ENCODE results near the gene NCKAP5.

DNA sequence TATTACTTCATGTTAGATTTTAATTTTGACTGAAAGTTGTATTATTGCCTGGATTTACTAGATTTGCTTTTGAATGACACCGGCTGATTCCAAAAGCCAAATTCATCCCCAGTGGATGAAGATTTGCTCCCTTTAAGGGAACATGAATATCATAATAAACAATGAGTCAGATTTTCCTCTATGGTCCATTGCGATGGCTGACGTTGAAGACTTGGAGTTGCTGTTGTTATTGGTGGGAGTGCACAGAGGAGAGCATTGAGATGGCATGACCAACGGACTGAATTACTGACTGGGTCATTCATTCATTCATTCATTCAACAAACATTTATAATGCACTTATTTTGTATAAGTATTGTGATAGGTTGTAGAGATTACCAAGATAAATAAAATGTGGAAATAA is 864.9 kb downstream of the NCKAP5 start:
- TF ChIP-seq, protein P1, sequence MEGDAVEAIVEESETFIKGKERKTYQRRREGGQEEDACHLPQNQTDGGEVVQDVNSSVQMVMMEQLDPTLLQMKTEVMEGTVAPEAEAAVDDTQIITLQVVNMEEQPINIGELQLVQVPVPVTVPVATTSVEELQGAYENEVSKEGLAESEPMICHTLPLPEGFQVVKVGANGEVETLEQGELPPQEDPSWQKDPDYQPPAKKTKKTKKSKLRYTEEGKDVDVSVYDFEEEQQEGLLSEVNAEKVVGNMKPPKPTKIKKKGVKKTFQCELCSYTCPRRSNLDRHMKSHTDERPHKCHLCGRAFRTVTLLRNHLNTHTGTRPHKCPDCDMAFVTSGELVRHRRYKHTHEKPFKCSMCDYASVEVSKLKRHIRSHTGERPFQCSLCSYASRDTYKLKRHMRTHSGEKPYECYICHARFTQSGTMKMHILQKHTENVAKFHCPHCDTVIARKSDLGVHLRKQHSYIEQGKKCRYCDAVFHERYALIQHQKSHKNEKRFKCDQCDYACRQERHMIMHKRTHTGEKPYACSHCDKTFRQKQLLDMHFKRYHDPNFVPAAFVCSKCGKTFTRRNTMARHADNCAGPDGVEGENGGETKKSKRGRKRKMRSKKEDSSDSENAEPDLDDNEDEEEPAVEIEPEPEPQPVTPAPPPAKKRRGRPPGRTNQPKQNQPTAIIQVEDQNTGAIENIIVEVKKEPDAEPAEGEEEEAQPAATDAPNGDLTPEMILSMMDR (conservative IDR thresholded peaks at IDR 0.05) = no peak
- TF ChIP-seq EZH2 (IDR thresholded peaks at IDR 0.05; ENCODE audit: low read depth) = no peak
